ENCODE results near the gene SLC7A14.

DNA sequence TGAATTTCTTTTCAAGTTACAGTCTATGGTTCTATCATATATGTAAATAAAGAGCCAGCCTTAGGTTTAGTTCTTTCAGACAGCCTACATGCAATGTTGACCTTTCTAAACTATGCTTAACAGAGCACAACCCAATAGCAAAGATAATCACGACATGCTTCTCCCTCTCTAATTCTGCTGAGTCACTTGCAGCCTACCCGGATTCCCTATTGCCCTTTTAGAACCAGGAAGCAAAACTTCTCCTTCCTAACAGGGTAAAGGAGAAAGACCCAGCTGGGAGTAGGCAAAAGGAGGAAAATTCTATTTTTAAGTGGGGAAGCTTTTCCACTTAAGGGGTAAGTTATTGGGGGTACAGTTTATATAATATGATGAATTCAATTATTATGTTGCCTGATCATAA, 79.3 kb downstream of the SLC7A14 start:
- TF ChIP-seq POLR2A (IDR thresholded peaks at IDR 0.05; ENCODE audit: low read depth, low read length) (no peak), POLR2AphosphoS5 (IDR thresholded peaks at IDR 0.05; ENCODE audit: low read depth, low read length) (no peak), TAF1 (IDR thresholded peaks at IDR 0.05; ENCODE audit: borderline replicate concordance, low read depth, low read length) (no peak)
